ENCODE data around the gene FCRLB. TPM values are rescaled to one million over a fixed set of nuclear protein-coding genes. Genes with fewer than 3 reads are reported as not detected.
A peak's percentile ranks its signal among the peaks of the same experiment; 100 is the strongest.
"Not testable (repeated sequence)": the region's sequence is repeated elsewhere in the genome, so short reads cannot be mapped to it uniquely, and the experiment has no call there.

The FCRLB gene
- polyA plus RNA-seq, 1 experiment = 0.48 TPM

DNA sequence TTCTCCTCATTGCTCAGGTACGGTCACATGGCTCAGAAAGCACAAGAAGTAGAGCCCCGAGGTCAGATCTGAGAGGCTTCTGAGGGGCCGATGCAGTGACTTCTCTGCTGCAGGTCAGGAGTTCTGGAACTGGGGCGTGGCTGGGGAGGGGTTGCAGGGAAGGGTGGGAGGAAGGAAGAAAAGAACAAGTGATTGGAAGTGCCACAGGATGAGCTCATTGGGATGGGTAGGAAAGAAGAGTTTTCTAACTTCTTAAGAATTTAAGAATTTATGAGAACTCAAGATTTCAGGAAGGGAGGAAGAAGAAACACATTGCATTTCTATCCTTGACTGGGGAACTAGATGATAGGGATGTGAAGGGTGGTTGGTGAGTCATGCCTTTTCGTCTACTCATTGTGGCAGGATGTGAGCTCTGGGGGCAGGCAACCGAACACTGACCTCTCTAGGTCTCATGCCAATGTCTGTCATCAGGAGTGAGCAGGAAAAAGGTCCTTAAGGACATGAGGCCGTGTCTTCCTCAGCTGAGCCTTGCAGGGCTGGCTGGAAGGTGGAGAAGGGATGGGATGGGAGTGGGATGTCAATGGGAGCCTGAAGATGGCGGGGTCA lies 497 bp downstream of the FCRLB start:
- TF ChIP-seq, protein P1, sequence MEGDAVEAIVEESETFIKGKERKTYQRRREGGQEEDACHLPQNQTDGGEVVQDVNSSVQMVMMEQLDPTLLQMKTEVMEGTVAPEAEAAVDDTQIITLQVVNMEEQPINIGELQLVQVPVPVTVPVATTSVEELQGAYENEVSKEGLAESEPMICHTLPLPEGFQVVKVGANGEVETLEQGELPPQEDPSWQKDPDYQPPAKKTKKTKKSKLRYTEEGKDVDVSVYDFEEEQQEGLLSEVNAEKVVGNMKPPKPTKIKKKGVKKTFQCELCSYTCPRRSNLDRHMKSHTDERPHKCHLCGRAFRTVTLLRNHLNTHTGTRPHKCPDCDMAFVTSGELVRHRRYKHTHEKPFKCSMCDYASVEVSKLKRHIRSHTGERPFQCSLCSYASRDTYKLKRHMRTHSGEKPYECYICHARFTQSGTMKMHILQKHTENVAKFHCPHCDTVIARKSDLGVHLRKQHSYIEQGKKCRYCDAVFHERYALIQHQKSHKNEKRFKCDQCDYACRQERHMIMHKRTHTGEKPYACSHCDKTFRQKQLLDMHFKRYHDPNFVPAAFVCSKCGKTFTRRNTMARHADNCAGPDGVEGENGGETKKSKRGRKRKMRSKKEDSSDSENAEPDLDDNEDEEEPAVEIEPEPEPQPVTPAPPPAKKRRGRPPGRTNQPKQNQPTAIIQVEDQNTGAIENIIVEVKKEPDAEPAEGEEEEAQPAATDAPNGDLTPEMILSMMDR (IDR thresholded peaks at IDR 0.05; ENCODE audit: low read depth, low read length) = no peak
- ChIA-PET POLR2A (no interaction called here), CTCF (interaction anchor here (0.9 to 1.2 kb wide), 2 partner anchors 16 to 19 kb away, joined by 3 read pairs; no protein-coding TSS in a partner anchor)
- H3K27ac ChIP-seq (ENCODE audit: low read depth, low read length) = no peak overlapping the region
- no peak overlapping the region for H3K4me3 ChIP-seq (ENCODE audit: low read depth, low read length)
- no peaks in the 10 kb centered on the region for H3K27me3 ChIP-seq (ENCODE audit: control insufficient read depth, insufficient read depth, low read length)
- no peak for DNase-seq (ENCODE audit: low read depth, low spot score)
- no peaks in the 10 kb centered on the region for H3K9me3 ChIP-seq (ENCODE audit: control insufficient read depth, insufficient read depth, low read length)

DNA sequence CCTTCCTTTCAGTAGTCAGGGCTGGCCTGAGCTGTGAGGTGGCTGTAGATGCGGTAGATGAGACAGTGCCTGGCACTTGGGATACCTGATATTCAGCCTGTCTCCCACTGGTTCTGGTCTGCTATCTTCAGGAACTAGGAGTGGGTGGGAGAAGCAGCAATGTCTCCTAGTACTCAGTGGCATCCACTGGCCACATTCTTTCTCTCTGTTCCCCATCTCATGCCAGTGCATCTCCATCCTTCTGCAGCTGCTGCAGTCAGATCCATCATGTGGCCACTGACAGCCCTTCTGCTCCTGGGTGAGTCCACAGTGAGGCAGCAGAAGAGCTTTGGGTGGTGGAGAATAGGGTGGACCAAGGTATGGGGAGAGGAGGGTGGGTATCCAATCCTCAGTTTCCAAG lies 1.1 kb downstream of the FCRLB start:
- ChIA-PET CTCF (interaction anchor here (0.9 to 1.2 kb wide), 2 partner anchors 16 to 19 kb away, joined by 3 read pairs; no protein-coding TSS in a partner anchor), POLR2A (no interaction called here)
- no peaks in the 10 kb centered on the region for H3K27me3 ChIP-seq (ENCODE audit: control insufficient read depth, insufficient read depth, low read length)
- TF ChIP-seq, protein P1 (IDR thresholded peaks at IDR 0.05; ENCODE audit: low read depth, low read length) = no peak
- no peaks in the 10 kb centered on the region for H3K9me3 ChIP-seq (ENCODE audit: control insufficient read depth, insufficient read depth, low read length)
- no peak overlapping the region for H3K4me3 ChIP-seq (ENCODE audit: low read depth, low read length)
- no peak overlapping the region for H3K27ac ChIP-seq (ENCODE audit: low read depth, low read length)
- DNase-seq (ENCODE audit: low read depth, low spot score) = no peak

DNA sequence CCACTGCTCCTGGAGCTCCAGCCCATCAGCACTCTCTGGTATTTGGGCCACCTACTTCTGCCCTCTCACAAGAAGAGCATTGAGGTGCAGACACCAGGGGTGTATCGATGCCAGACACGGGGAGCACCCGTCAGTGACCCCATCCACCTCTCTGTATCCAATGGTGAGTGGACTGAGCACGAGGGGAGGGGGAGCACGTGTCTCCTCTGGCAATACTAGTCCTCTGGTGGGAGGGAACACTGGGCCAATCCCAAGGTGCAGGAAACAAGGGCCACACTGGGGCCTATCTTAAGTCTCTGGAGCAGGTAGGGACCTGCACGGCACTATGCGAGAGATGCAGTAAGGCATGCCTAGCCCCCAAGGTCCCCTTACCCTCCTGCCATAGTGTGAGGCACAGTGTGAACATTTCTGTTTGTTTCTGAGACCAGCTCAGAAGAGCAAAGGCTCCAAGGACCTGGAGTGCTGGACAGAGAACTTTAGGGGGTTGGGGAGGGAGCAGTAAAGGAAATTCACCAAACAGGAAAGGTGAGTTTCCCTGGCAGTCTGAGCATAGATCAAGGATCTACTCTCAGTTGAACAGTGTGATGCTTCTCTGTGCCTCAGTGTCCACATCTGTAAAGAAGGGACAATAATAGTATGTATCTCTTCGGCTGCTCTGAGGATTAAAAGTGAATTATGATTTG lies 2.3 kb downstream of the FCRLB start:
- ChIA-PET POLR2A (no interaction called here), CTCF (interaction anchor here (1.7 kb wide), 1 partner anchor 15 kb away, joined by 4 read pairs; no protein-coding TSS in a partner anchor)
- H3K27ac ChIP-seq (ENCODE audit: low read depth, low read length) = no peak overlapping the region
- TF ChIP-seq, protein P1 (IDR thresholded peaks at IDR 0.05; ENCODE audit: low read depth, low read length) = no peak
- H3K27me3 ChIP-seq (ENCODE audit: control insufficient read depth, insufficient read depth, low read length) = no peaks in the 10 kb centered on the region
- DNase-seq (ENCODE audit: low read depth, low spot score) = no peak
- H3K9me3 ChIP-seq (ENCODE audit: control insufficient read depth, insufficient read depth, low read length) = no peaks in the 10 kb centered on the region
- H3K4me3 ChIP-seq (ENCODE audit: low read depth, low read length) = no peak overlapping the region

DNA sequence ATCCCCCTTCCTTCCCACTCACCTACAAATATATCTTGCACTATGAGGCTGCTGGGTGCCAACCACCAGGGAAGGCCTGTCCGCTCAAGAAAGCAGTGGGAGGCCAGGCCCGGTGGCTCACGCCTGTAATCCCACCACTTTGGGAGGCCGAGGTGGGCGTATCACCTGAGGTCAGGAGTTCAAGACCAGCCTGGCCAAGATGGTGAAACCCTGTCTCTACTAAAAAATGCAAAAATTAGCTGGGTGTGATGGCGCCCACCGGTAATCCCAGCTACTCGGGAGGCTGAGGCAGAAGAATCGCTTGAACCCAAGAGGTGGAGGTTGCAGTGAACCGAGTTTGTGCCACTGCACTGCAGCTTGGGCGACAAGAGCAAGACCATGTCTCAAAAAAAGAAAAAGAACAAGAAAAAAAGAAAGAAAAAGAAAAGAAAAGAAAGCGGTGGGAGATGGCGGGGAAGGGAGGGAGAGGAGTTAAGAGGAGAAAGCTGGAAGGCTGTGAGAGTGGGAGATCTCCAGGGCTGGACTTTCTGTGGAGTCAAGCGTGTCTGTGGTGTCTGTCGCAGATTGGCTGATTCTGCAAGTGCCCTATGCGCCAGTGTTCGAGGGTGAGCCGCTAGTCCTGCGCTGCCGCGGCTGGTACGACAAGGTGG lies 4.0 kb downstream of the FCRLB start:
- ChIA-PET POLR2A (interaction anchor here (1.1 to 2.1 kb wide), 2 partner anchors 11 to 24 kb away, joined by 5 to 20 read pairs; partner anchors contain the start of gene DUSP12), CTCF (interaction anchor here (0.6 to 5.9 kb wide), 2 partner anchors 14 to 1015 kb away, joined by 3 to 92 read pairs; no protein-coding TSS in a partner anchor)
- not testable (repeated sequence) for H3K9me3 ChIP-seq (ENCODE audit: control insufficient read depth, insufficient read depth, low read length); H3K27me3 ChIP-seq (ENCODE audit: control insufficient read depth, insufficient read depth, low read length); DNase-seq (ENCODE audit: low read depth, low spot score)
- Histone ChIP-seq H3K4me3 (ENCODE audit: low read depth, low read length) (peak overlapping the region; percentile 84), H3K27ac (ENCODE audit: low read depth, low read length) (peak overlapping the region; percentile 43)

DNA sequence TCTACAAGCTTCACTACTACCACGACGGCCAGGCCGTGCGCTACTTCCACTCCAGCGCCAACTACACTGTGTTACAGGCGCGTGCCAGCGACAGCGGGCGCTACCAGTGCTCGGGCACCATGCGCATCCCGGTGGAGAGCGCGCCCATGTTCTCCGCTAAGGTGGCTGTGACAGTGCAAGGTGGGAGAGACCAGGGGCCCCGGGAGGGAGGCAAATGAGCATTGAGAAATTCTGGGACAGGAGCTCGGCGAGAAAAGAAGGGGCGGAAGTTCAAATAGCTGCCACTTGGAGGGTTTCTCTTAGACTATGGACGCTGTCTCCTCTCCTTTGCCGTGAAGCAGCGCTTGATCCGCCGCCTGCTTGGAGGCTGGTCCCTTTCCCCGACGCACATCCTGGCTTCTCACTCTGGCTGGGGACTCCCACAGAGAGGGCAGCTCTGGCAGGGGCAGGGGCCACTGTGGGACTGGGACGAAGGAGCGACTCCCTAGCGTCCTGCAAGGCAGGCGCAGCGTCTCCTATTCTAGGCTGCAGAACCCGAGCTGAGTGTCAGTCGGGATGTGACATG lies 4.6 kb downstream of the FCRLB start:
- DNase-seq (ENCODE audit: low read depth, low spot score) = no peak
- H3K4me3 ChIP-seq (ENCODE audit: low read depth, low read length) = peak overlapping the region; percentile 84
- peak overlapping the region; percentile 43 for H3K27ac ChIP-seq (ENCODE audit: low read depth, low read length)
- ChIA-PET POLR2A (interaction anchor here (0.6 to 2.1 kb wide), 3 partner anchors 11 to 79 kb away, joined by 4 to 20 read pairs (median 5); partner anchors contain the start of gene DUSP12), CTCF (interaction anchor here (0.6 to 5.9 kb wide), 7 partner anchors 13 to 1014 kb away, joined by 3 to 92 read pairs (median 4); partner anchors contain the start of genes DUSP12 and FCRLA)
- H3K27me3 ChIP-seq (ENCODE audit: control insufficient read depth, insufficient read depth, low read length) = no peaks in the 10 kb centered on the region
- TF ChIP-seq, protein P1 (IDR thresholded peaks at IDR 0.05; ENCODE audit: low read depth, low read length) = peak; percentile 57
- H3K9me3 ChIP-seq (ENCODE audit: control insufficient read depth, insufficient read depth, low read length) = no peaks in the 10 kb centered on the region
